ENCODE measurements around the gene TTC34. TPM values are rescaled to one million over a fixed set of nuclear protein-coding genes. Genes with fewer than 3 reads are reported as not detected.

TTC34 gene
- total and polyA plus RNA-seq, 9 of the 15 experiments (the other 6 are each of a cell fraction or from before 2014, with no cell fraction given), result 0.03 to 0.38 (median 0.05) TPM; not detected in 2

GRCh38 chr1:2821373-2821955 lies 20.0 kb upstream of the TTC34 start (continued):
- no peak for TF ChIP-seq CREB3L1 (IDR thresholded peaks at IDR 0.05; ENCODE audit: borderline replicate concordance, low read depth)

- Histone ChIP-seq H3K27ac (ENCODE audit: extremely low read depth, low read depth, low read length) (no peak overlapping the region), H2AFZ (ENCODE audit: low read depth, low read length) (no peak overlapping the region), H3K9me3 (replicated peaks; ENCODE audit: control insufficient read depth, insufficient read depth, low read depth, low read length) (no peaks in the 10 kb centered on the region), H3K9ac (ENCODE audit: insufficient read depth in 1 of 2, low read depth in 2 of 2, low read length in 2 of 2) (no peak overlapping the region), H3K4me3 (no peak overlapping the region), H3K4me1 (replicated peaks in 1 of 2; ENCODE audit: control insufficient read depth in 2 of 2, insufficient read depth in 2 of 2, low read length in 2 of 2) (peaks cover 0 to 3% of the 10 kb centered on the region in 2 experiments; a peak in 1 of 5 replicates), H3K4me2 (ENCODE audit: insufficient read depth, low read length) (no peak overlapping the region), H3K27me3 (ENCODE audit: control insufficient read depth in 2 of 2, insufficient read depth in 2 of 2, low read length in 2 of 2) (peaks cover 0 to 6% of the 10 kb centered on the region in 2 experiments; a peak in 2 of 5 replicates), H4K20me1 (replicated peaks; ENCODE audit: control insufficient read depth, insufficient read depth, low read length) (no peaks in the 10 kb centered on the region), H3K36me3 (ENCODE audit: control insufficient read depth, insufficient read depth, low read length) (no peaks in the 10 kb centered on the region), H3K9me1 (ENCODE audit: control insufficient read depth, insufficient read depth, low read length) (no peaks in the 10 kb centered on the region), H3K79me2 (ENCODE audit: control insufficient read depth, insufficient read depth, low read length) (no peaks in the 10 kb centered on the region)
- POLR2A ChIA-PET, result no interaction called here
- CTCF ChIA-PET (ENCODE audit: low intra/inter-chr PET ratio), result no interaction called here
- in situ Hi-C loops (cut with MboI), result loop anchor here (10.0 kb wide), 1 partner anchor 604 kb away; no protein-coding TSS in a partner anchor
- no TSS peak for BruUV-seq (replicated peaks)
- TF ChIP-seq SP1 (CRISPR knock-in tag; IDR thresholded peaks at IDR 0.05) (no peak), MECOM (CRISPR knock-in tag; IDR thresholded peaks at IDR 0.05) (no peak), FOS (IDR thresholded peaks at IDR 0.05; ENCODE audit: extremely low read depth, insufficient read length) (no peak), THAP12 (CRISPR knock-in tag; IDR thresholded peaks at IDR 0.05) (no peak), TCF15 (CRISPR knock-in tag; IDR thresholded peaks at IDR 0.05) (no peak), ZC3H8 (IDR thresholded peaks at IDR 0.05) (no peak), CREM (IDR thresholded peaks at IDR 0.05; ENCODE audit: low read depth) (no peak), YBX1 (IDR thresholded peaks at IDR 0.05) (no peak), SETDB1 (IDR thresholded peaks at IDR 0.05; ENCODE audit: low read length) (no peak)
- intact Hi-C loops (cut with micrococcal nuclease), result no loop called here
- 0% methylated on average over 11 of the region's 11 CpGs for WGBS (ENCODE audit: insufficient coverage, low coverage, missing lambda C conversion rate)
- DNase-seq (ENCODE audit: extremely low read depth in 1 of 4, low spot score in 3 of 4), result no peak
- no peak for FAIRE-seq
- ATAC-seq, result no peak
These were observed 19.4 kb upstream of the TTC34 start for GRCh38 chr1:2820731-2821372.
